Activated T-cell treated with anti-CD3 and anti-CD28 coated beads for 24 hours (primary cell): ENCODE measurements around the gene KLHL1.

Source experiments
- DNase-seq: peaks from one replicate; pipeline ENCODE4 v3.0.0-alpha.2; 2020; ENCODE audit warnings: low read depth

Gene KLHL1

DNA sequence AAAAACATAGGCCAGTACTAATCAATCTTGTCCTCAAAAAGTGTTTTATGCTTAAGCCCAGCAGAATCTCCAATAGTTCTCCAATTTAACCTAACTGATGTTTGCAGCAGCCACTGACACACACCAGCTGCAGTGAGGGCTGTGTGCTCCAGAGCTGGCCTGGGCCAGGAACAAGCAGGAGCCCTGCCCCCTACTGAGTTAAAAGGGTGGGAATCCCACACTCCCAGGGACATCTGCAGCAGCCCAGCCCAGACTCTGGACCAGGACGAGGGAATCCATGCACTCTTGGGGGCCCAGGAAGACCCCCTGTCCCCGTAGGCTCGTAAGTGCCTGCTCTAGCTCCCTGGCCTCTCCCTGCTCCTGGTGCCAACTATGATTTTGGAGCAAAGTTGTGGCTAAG, 92.1 kb downstream of the KLHL1 start:
- DNase-seq, result no peak

- DNase-seq, result no peak
Observed at GRCh38 chr13:70014337-70014736, 93.9 kb downstream of the KLHL1 start.

GRCh38 chr13:69999875-70000274, 108.4 kb downstream of the KLHL1 start:
- no peak for DNase-seq

DNA sequence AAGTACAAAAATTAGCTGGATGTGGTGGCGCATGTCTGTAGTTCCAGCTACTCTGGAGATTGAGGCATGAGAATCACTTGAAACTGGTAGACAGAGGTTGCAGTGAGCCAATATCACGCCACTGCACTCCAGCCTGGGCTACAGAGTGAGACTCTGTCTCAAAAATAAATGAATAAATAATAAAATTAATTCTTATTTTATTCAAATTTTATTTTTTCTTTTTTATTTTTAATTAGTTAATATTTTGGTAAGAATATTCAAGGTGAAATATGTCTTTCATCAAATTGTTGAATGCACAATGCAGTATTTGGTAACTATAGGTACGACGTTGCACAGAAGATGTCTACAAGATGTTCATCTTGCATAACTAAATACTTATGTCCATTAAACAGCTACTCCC, 111.2 kb downstream of the KLHL1 start:
- no peak for DNase-seq

GRCh38 chr13:69980799-69981198, 127.5 kb downstream of the KLHL1 start:
- DNase-seq, result no peak

GRCh38 chr13:69975496-69975895, 132.8 kb downstream of the KLHL1 start:
- no peak for DNase-seq

- no peak for DNase-seq
Observed at GRCh38 chr13:69970520-69970919, 137.7 kb downstream of the KLHL1 start.

DNA sequence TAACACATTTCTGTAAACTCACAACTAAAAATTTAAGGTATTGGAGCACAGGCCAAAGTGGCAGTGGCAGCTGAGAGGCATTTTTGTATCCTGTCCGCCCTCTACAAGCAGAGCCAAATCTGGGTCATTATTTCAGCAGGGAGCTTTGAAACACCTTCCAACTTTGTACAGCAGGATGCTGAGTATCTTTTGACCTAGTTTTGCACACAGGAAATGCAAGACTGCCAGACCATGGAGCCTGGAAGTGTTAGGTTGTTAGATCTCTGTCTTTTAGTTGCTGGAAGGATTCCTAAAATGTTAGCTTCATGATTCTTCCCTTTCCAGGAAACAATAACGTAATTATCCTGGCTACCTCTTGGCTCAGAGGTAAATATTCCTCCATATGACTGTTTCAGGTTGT, 149.2 kb downstream of the KLHL1 start:
- no peak for DNase-seq

GRCh38 chr13:69956839-69957238, 151.4 kb downstream of the KLHL1 start:
- no peak for DNase-seq

GRCh38 chr13:69956349-69956748, 151.9 kb downstream of the KLHL1 start:
- DNase-seq, result no peak

- DNase-seq, result no peak
Observed at GRCh38 chr13:69955271-69955670, 153.0 kb downstream of the KLHL1 start.

- no peak for DNase-seq
Observed at GRCh38 chr13:69951412-69951811, 156.8 kb downstream of the KLHL1 start.

GRCh38 chr13:69950160-69950559, 158.1 kb downstream of the KLHL1 start:
- no peak for DNase-seq

GRCh38 chr13:69948016-69948415, 160.2 kb downstream of the KLHL1 start:
- DNase-seq, result no peak

DNA sequence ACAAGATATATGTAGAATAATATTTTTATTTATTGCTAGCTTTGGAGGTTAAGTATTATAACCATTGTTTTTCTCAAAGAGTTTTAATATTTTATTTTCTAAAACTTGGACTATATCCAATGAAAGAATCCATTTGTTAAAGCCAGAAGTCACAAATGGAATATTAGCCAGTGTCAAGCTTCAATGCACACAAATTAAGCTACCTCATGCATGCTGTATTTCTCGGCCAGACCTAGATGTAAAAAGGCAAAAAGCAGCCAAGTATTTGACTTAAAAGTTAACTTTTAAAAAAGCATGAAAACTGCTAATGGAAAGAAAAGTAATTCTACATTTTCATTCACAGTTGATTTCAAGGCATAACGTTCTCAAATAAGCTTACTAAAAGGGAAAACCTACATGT, 160.7 kb downstream of the KLHL1 start:
- no peak for DNase-seq

- no peak for DNase-seq
Observed at GRCh38 chr13:69946511-69946910, 161.7 kb downstream of the KLHL1 start.

- no peak for DNase-seq
Observed at GRCh38 chr13:69935043-69935442, 173.2 kb downstream of the KLHL1 start.

- DNase-seq, result no peak
Observed at GRCh38 chr13:69928262-69928661, 180.0 kb downstream of the KLHL1 start.

GRCh38 chr13:69921156-69921555, 187.1 kb downstream of the KLHL1 start:
- DNase-seq, result no peak

- DNase-seq, result no peak
Observed at GRCh38 chr13:69912630-69913029, 195.6 kb downstream of the KLHL1 start.

DNA sequence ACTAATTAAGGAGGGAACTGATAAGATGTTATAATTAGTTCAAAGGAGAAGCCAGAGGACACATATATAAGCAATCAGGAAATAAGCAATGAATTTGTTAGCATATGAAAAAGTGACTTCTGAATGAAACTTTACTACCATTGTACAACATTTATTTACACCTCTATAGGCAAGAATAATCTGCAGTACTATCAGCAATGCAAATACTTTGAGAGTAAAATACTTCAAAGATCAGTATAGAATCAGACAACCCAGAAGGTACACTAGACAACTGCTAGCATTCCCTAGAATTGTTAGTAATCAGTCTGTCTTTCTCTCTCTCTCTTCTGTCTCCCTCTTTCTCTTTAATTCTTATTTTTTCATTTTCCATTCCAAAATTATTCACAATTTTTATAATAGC, 197.5 kb downstream of the KLHL1 start:
- no peak for DNase-seq

DNA sequence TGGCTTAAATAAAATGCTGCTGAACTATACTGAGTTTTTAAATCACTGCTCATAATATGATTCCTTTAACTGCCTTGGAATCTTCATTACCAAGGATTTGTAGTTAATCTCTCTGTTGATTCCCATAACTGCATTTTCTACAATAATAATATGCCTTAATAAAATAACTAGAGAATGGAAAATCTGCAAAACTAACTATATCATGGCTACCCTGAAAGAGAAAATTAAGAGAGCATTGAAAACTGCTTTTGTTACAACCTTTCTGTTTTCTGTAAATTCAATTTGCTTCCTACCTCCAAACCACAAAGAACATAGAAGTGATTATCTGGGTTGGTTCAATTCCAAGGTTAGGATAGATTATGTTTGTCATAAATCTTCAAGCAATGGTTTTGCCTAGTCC, 203.5 kb downstream of the KLHL1 start:
- no peak for DNase-seq

DNA sequence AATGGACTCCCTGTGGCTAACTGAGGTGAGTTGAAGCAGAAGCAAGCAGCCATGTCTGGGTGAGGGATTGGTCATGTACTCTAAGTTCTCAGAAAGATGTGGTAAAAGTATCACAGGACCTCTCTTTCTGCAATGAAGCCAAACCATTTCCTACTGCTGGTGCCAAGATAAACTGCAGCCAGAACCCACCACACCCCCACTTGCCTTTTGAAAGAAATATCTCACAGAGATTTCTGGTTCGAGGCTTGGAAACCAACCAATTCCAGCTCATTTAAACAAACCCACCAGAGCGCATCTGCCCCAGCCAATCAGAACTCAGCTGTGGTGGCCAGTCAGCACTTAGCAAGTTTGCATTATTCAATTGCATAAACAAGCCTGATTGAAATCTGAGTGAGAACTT, 205.2 kb downstream of the KLHL1 start:
- DNase-seq, result no peak

DNA sequence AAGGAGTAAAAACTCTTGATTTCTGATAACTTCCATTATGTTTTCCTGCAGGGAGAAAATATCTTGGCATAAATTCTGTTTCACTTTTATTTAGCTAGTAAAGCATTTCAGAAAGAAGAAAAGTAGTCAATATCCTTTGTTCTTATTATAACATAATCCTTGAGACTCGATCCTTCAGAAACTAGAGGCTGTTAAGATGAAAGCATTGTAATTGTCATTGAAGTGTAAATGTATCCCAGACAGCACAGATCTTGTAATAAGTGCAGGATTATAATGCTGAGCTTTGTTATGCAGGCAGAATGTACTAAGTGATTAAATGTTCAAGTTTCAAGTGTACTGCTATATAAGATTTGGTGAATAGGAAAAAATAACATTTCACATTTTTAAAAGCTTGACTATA, 225.8 kb downstream of the KLHL1 start:
- no peak for DNase-seq

- no peak for DNase-seq
Observed at GRCh38 chr13:69879936-69880335, 228.3 kb downstream of the KLHL1 start.
